NCI-H1092 (cell line): ENCODE results near the gene HIVEP3.

ENCODE experiments used
- DNase-seq: peaks from one replicate; lab custom pipeline; 2025; lab: John Stamatoyannopoulos, UW

HIVEP3 gene

GRCh38 chr1:41811051-41811795 is 107.5 kb downstream of the HIVEP3 start:
- no peak for DNase-seq

GRCh38 chr1:41810446-41810845 is 108.3 kb downstream of the HIVEP3 start:
- DNase-seq = no peak

- no peak for DNase-seq
Measured at GRCh38 chr1:41809692-41810091, 109.0 kb downstream of the HIVEP3 start.

- DNase-seq = no peak
Measured at GRCh38 chr1:41807390-41807789, 111.3 kb downstream of the HIVEP3 start.

- DNase-seq = no peak
Measured at GRCh38 chr1:41806472-41807155, 112.1 kb downstream of the HIVEP3 start.

GRCh38 chr1:41805771-41806471 is 112.8 kb downstream of the HIVEP3 start:
- DNase-seq = no peak

GRCh38 chr1:41804176-41804575 is 114.5 kb downstream of the HIVEP3 start:
- DNase-seq = no peak

GRCh38 chr1:41803656-41804055 is 115.1 kb downstream of the HIVEP3 start:
- no peak for DNase-seq

GRCh38 chr1:41802532-41803501 is 115.9 kb downstream of the HIVEP3 start:
- DNase-seq = no peak

- no peak for DNase-seq
Measured at GRCh38 chr1:41800311-41800829, 118.4 kb downstream of the HIVEP3 start.

GRCh38 chr1:41799723-41800122 is 119.0 kb downstream of the HIVEP3 start:
- DNase-seq = no peak

GRCh38 chr1:41799205-41799604 is 119.5 kb downstream of the HIVEP3 start:
- no peak for DNase-seq

- no peak for DNase-seq
Measured at GRCh38 chr1:41795205-41795762, 123.4 kb downstream of the HIVEP3 start.

GRCh38 chr1:41794031-41794430 is 124.7 kb downstream of the HIVEP3 start:
- no peak for DNase-seq

GRCh38 chr1:41792485-41792770 is 126.3 kb downstream of the HIVEP3 start:
- no peak for DNase-seq

- DNase-seq = no peak
Measured at GRCh38 chr1:41791667-41792484, 126.8 kb downstream of the HIVEP3 start.

GRCh38 chr1:41790351-41790750 is 128.4 kb downstream of the HIVEP3 start:
- DNase-seq = no peak

- DNase-seq = no peak
Measured at GRCh38 chr1:41789661-41790330, 128.9 kb downstream of the HIVEP3 start.

- no peak for DNase-seq
Measured at GRCh38 chr1:41788427-41788826, 130.3 kb downstream of the HIVEP3 start.
